GM12864 (cell line): ENCODE measurements around the gene SAP30.

Experiments used
- DNase-seq: peaks from one replicate; pipeline ENCODE4 v3.0.0-alpha.2; 2011; ENCODE audit warnings: low read depth
- H3K4me3 ChIP-seq: 2 replicates; pipeline ENCODE4 v1.5.1; 2011; ENCODE audit warnings: mild to moderate bottlenecking, low read depth, low read length, control low read depth
- CTCF ChIP-seq: IDR thresholded peaks from 2 replicates; pipeline ENCODE4 v1.5.1; 2011; ENCODE audit warnings: low read depth, mild to moderate bottlenecking, moderate library complexity, low read length, control low read depth, inconsistent platforms; ENCODE audit errors: missing control alignments

The SAP30 gene

GRCh38 chr4:173414456-173414855 is 43.7 kb downstream of the SAP30 start:
- no peak for DNase-seq
- no peak for TF ChIP-seq CTCF
- no peak overlapping the region for H3K4me3 ChIP-seq

GRCh38 chr4:173415092-173415491 is 44.3 kb downstream of the SAP30 start:
- H3K4me3 ChIP-seq: no peak overlapping the region
- DNase-seq: no peak
- TF ChIP-seq CTCF: no peak

- TF ChIP-seq CTCF: no peak
- no peak for DNase-seq
- H3K4me3 ChIP-seq: no peak overlapping the region
Observed at GRCh38 chr4:173415885-173416653, 45.3 kb downstream of the SAP30 start.

- H3K4me3 ChIP-seq: no peak overlapping the region
- TF ChIP-seq CTCF: no peak
- DNase-seq: no peak
Observed at GRCh38 chr4:173417833-173418232, 47.1 kb downstream of the SAP30 start.

- no peak for DNase-seq
- H3K4me3 ChIP-seq: no peak overlapping the region
- no peak for TF ChIP-seq CTCF
Observed at GRCh38 chr4:173418639-173419038, 47.9 kb downstream of the SAP30 start.

GRCh38 chr4:173420324-173420752 is 49.6 kb downstream of the SAP30 start:
- no peak for DNase-seq
- peak; percentile 29 for TF ChIP-seq CTCF
- H3K4me3 ChIP-seq: no peak overlapping the region

- no peak overlapping the region for H3K4me3 ChIP-seq
- TF ChIP-seq CTCF: no peak
- DNase-seq: no peak
Observed at GRCh38 chr4:173420801-173421200, 50.0 kb downstream of the SAP30 start.
